Measurements from ENCODE around the gene PKMYT1. TPM values are rescaled to one million over a fixed set of nuclear protein-coding genes. Genes with fewer than 3 reads are reported as not detected.

PKMYT1 gene
- total RNA-seq, 3 donors from 2014 or later: 3.1 to 20.0 (median 6.9) TPM

DNA sequence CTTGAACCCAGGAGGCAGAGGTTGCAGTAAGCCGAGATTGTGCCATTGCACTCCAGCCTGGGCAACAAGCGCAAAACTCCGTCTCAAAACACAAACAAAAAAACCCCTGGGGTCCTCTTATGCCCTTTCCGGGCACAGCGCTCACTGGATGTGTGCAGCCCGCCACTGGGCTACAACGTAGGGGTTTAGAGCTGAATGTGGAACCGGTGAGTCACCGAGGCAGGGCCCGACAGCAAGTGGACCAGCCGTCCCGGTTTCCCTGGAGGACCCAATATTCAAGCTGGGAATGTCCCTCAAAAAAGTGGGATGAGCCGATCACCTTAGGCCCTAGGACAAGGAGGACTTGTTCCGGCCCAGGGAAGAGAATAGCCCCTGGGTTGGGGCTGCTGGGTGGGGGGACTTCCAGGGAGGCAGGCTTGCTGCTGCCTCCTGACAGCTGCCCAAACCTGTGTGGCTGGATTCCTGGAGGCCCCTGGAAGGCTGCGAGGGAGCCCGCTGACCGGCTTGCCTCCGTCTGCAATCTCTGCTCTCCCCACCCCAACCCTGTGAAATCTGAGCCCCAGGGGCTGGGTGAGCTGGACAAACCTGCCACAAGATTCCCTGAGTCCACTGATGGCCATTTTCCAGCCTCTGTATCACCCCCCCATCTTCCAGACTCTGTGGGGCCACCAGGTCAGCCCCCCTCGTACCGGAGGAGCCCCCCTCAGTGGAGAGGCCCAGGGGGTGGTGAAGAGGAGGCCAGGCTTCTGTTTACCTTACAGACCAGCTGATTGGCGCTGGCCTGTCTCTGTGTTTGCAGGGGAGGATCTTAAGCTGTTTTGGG is 29.5 kb upstream of the PKMYT1 start:
- Histone ChIP-seq H3K4me1 (ENCODE audit: low read depth) (peaks cover 33% of the 10 kb centered on the region), H3K9me3 (no peaks in the 10 kb centered on the region), H3K4me3 (no peak overlapping the region), H3K36me3 (ENCODE audit: low read depth) (no peaks in the 10 kb centered on the region)
- no peak for DNase-seq
- no peak for ATAC-seq
- TF ChIP-seq, protein P1, sequence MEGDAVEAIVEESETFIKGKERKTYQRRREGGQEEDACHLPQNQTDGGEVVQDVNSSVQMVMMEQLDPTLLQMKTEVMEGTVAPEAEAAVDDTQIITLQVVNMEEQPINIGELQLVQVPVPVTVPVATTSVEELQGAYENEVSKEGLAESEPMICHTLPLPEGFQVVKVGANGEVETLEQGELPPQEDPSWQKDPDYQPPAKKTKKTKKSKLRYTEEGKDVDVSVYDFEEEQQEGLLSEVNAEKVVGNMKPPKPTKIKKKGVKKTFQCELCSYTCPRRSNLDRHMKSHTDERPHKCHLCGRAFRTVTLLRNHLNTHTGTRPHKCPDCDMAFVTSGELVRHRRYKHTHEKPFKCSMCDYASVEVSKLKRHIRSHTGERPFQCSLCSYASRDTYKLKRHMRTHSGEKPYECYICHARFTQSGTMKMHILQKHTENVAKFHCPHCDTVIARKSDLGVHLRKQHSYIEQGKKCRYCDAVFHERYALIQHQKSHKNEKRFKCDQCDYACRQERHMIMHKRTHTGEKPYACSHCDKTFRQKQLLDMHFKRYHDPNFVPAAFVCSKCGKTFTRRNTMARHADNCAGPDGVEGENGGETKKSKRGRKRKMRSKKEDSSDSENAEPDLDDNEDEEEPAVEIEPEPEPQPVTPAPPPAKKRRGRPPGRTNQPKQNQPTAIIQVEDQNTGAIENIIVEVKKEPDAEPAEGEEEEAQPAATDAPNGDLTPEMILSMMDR (IDR thresholded peaks at IDR 0.05): no peak
- intact Hi-C loops (cut with DNase I, micrococcal nuclease): no loop called here

DNA sequence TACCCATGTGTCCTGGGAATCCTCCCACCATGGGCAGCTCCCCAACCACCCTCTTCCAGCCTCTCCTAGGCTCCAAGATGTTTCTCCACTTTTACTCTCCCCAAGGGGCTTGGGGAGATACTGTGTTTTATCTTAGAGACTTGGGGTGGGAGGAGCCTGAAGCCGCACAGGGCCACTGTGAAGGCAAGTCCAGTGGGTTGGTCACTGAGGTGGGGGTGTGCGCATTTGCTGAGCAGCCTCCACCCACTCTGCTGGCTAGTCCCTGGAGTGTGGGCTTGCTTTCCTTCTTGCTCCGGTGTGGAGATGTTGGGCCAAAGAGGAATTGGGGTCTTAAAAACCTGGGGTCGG is 28.4 kb upstream of the PKMYT1 start:
- TF ChIP-seq, protein P1 (IDR thresholded peaks at IDR 0.05): no peak
- H3K4me1 ChIP-seq (ENCODE audit: low read depth): peaks cover 36% of the 10 kb centered on the region
- DNase-seq (no peak), ATAC-seq (no peak)
- H3K9me3 ChIP-seq: no peaks in the 10 kb centered on the region
- intact Hi-C loops (cut with DNase I, micrococcal nuclease): no loop called here
- no peak overlapping the region for H3K4me3 ChIP-seq
- no peaks in the 10 kb centered on the region for H3K36me3 ChIP-seq (ENCODE audit: low read depth)

DNA sequence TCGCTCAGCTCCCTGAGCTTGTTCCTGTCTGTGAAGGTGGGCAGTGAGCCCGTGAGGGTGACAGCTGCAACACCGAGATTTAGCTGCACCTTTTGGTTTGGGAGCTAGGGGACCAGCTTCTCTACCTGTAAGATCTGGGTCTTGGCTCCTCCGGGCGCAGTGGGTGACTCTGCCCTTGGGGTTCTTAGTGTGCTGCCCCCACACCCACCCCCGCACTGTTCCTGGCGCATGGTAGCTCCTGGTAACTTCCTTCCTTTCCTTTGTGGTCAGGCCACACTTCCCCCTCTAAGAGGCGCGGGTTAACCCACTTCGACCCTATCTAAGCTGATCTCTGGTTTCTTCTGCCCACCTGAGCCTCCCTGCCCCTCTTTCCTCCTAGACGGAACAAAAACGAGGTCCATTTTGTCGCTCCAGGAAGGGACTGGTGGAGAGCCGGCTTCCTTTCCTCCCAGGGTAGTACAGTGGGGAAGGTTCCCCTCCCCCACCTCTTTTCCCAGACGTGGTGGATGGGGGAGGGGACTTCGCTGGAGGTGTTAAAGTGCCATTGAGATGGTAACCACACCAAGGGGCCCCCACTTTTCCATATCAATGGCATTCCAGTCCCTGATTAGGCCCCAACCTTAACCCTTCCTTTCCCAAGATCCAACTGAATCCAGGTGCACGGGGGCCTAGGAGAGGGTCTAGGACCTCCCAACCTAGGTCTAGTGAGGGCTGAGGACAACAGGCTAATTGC is 27.9 kb upstream of the PKMYT1 start:
- H3K4me1 ChIP-seq (ENCODE audit: low read depth): peaks cover 38% of the 10 kb centered on the region
- TF ChIP-seq, protein P1 (IDR thresholded peaks at IDR 0.05): no peak
- DNase-seq: peak in 1 of 3 donors; percentile 55
- no peak for ATAC-seq
- intact Hi-C loops (cut with DNase I, micrococcal nuclease): no loop called here
- no peaks in the 10 kb centered on the region for H3K36me3 ChIP-seq (ENCODE audit: low read depth)
- H3K9me3 ChIP-seq: no peaks in the 10 kb centered on the region
- no peak overlapping the region for H3K4me3 ChIP-seq

DNA sequence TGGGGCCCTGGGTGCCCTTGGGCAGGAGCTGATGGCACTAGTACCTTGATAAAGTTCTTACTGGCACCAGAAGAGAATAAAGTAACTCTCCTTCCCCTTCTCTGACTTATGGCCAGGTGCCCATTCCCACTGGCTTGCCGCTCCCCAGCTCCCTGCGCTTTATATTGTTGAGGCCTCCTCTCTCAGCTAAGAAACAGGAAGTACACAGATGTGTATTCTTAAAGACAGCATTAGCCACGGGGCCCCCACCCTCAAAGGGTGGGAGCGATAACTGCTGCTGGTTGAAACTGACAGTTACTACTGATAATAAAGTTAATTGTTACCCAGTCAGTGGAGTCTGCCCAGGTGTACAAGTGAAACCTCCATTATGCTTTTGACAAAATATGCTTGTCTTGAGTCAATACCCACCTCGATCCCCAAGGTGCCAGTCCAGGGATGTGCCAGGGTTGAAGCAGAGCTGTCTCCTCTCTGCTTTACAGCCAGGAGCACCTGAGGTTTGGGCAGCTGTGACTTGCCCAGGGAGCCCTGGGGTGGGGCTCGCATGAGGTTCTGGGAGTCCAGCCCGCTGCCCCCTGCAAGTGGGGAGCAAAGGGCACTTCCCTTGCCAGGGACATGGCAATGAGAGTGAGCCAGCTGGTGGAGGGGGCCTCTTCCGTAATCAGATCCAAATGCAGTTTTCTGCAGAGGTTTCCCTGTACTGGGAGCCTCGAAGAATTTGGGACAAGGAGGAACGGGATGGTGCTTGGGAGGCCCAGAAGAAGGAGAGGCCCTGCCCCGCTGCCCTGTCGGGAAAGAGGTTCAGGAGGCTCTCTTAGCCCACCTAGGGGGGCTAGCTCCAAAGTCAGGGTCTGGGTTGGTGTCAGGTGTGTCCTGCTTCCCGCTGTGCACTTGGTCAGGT is 27.1 kb upstream of the PKMYT1 start:
- H3K4me3 ChIP-seq: no peak overlapping the region
- intact Hi-C loops (cut with DNase I, micrococcal nuclease): no loop called here
- ATAC-seq (peak; percentile 63), DNase-seq (peak; percentile 78 to 87 (median 84))
- H3K4me1 ChIP-seq (ENCODE audit: low read depth): peaks cover 38% of the 10 kb centered on the region
- no peaks in the 10 kb centered on the region for H3K9me3 ChIP-seq
- H3K36me3 ChIP-seq (ENCODE audit: low read depth): no peaks in the 10 kb centered on the region
- TF ChIP-seq, protein P1 (IDR thresholded peaks at IDR 0.05): no peak

DNA sequence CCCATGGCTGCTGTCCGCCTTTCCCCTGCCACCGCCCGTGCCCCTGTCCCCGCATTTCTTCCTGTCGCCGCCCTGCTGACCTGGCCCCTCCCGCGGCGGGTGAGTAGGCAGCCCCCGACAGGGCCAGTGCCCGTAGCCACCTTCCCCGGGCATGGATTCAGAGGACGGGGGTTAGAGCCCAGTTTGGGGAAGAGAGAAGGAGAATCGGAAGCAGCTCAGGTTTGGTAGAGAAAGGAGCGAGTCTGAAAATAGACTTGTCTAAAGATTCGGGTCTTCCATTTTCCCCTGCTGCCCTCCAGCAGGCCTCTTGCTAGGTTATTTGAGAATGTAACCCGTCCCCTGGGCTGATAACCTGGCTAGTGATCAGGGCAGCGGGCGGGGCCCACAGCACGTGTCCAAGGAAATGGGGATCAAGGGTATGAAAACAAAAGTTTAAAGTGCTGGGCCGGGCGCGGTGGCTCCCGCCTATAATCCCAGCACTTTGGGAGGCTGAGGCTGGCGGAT is 24.6 kb upstream of the PKMYT1 start:
- no peaks in the 10 kb centered on the region for H3K9me3 ChIP-seq
- H3K4me1 ChIP-seq (ENCODE audit: low read depth): peaks cover 38% of the 10 kb centered on the region
- H3K4me3 ChIP-seq: no peak overlapping the region
- H3K36me3 ChIP-seq (ENCODE audit: low read depth): no peaks in the 10 kb centered on the region
- intact Hi-C loops (cut with DNase I, micrococcal nuclease): no loop called here
- TF ChIP-seq, protein P1 (IDR thresholded peaks at IDR 0.05): no peak
- peak; percentile 80 to 82 (median 81) for DNase-seq
- no peak for ATAC-seq

All from mucosa of descending colon (tissue), 3 donors.